IPS-NIHi7 (cell line): ENCODE data around the gene SYNE1.
"Not testable (repeated sequence)": the region's sequence is repeated elsewhere in the genome, so short reads cannot be mapped to it uniquely, and the experiment has no call there.

Source experiments
- DNase-seq: peaks from one replicate; pipeline ENCODE4 v3.0.0; 2012; ENCODE audit warnings: mixed read lengths; ENCODE audit errors: extremely low spot score

Gene SYNE1

DNA sequence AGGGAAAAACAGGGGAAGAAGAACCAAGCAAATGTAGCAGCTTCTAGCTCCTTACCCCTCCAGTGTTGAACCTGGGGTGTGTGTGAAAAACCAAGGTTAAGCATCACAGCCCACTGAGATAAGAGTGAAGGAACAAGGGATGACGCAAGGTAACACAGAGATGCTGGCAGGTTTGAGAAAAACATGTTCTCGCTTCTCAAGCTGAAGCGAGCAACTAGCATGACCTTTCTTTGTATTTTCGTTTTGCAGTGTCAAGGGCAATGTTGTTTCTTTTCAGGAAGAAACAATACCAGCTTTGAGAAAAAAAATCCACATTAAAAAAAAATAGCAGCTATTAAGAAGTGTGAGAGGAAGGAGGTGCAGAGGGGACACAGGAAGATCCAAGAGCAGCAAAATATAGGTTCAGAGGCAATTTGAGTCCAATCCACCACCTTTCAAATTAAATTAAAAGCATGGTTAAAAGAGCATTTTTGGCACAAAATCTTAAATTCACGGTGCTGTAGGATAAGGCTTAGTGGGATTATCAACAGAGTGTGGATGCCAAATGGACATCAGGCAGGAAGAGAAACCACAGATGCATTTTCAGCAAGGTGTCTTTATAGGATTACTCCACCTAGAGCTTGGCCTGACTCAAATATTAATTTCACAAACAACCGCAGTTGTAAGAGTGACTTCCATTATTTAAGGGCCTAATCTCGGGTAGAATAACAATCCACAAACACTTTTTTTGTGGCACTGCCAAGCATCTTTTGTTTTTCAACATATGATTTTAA, 70.9 kb downstream of the SYNE1 start:
- DNase-seq: no peak

DNA sequence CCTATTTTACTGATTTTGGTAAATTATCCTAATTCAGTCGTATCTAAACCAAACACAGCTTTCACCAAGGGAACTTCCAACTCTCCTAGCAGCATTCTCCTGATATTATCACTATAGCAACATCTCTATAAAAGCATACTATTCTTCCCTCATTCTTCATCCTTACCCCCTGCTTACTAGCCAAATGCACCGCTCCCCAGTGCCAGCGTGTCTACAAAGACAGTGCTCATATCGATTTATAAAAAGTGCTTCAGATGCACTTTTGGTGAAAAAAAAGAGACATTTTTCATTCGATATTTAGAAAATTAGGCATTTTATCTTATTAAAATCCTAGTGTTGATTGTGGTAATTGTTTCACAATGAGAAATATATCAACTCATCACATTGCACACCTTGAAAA, 74.0 kb downstream of the SYNE1 start:
- DNase-seq: no peak

DNA sequence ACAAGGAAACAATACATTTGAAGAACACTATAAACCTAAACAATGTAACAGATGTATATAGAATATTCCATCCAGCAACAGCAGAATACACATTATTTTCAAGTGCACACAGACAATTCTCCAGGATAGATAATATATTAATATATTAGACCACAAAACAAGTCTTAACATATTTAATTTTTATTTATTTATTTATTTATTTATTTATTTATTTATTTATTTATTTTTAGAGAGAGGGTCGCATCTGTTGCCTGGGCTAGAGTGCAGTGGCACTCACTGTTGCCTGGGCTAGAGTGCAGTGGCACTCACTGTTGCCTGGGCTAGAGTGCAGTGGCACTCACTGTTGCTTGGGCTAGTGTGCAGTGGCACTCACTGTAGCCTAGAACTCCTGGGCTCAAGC, 78.4 kb downstream of the SYNE1 start:
- DNase-seq: not testable (repeated sequence)

DNA sequence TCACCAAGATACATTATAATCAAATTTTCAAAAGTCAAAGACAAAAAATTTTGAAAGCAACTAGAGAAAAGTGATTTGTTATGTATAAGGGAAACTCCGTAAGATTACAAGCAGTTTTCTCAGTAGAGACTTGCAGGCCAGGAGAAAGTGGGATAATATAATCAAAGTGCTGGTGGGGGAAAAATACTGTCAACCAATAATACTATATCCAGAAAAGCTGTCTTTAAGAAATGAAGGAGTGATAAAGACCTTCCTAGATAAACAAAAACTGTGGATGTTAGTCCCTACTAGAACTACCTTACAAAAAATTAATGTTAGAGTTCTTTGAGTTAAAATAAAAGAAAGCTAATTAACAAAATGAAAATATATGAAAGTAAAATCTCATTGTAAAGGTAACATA, 79.7 kb downstream of the SYNE1 start:
- no peak for DNase-seq

DNA sequence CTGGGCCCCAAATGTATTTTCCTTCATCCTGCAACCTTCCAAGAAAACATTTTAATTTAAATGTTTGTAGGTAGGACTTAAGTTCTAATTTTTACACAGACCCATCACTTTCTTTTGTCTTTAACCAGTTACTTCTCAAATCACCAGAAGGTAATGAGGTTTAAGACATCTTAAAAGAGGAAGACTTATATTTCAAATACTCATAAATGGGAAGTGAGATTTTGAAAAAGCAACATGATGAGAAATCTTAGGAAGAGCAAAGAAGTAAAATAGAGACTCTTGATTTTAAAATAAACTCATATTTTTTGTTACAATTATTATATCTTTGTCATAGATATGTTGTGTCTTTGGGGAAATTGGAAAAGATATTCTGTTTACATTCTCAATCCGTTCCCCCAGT, 82.3 kb downstream of the SYNE1 start:
- DNase-seq: no peak

DNA sequence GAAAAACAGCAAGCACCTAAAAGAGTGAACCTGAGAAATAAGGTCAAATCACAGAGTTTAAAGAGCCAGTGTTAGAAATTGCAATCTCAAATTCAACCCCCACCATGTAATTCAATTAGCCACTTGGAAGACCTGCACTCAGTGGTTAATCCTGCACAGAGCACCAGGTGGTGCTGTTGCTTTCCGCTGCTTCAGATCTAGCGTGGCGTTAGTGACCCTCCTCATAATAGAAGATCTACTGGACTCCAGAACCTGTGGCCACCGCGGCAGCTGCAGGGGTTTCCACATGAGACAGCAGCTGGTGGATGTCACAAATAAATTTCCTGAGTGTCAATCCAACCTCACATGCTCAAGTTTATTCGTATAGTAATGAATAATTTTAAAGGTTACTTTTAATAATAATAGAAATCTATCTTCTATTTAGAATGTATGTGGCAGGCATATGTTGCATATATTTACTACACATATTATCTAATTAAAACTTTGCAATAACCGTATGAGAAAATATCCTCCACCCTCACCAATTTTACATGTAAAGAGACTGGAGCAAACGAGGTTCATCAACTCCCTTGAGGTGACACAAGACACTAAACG, 84.4 kb downstream of the SYNE1 start:
- DNase-seq: peak; percentile 76

DNA sequence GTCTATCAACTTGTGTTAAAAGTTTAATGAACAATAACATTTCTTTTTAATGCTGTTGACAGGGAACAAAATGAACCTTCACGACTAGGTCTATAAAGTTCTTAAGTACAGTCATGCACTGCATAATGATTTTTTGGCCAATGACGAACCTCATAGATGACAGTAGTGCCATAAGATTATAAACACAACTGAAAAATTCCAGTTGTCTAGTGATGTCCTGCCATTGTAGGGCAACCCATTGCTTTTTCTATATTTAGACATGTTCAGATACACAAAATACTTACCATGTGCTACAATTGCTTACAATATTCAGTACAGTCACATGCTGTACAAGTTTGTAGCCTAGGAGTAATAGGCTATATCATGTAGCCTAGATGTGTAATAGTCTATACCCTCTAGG, 93.6 kb downstream of the SYNE1 start:
- no peak for DNase-seq

DNA sequence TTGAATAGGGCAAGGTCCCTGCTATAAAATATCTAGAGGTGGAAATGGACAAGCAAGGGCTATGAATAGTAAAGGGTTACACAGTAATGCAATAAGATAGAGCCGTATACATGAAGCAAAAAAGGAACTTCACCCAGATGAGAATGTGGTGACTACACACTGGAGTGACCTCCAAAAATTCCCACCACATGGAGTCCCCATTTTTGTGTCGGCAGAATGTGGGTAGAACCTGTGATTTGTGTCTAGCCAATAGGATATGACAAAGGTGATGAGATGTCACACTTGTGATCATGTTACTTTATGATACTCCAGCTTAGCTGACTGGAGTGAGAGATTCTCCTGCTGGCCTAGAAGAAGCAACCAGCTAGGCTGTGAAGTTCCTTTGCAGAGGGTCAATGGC, 96.8 kb downstream of the SYNE1 start:
- DNase-seq: no peak

DNA sequence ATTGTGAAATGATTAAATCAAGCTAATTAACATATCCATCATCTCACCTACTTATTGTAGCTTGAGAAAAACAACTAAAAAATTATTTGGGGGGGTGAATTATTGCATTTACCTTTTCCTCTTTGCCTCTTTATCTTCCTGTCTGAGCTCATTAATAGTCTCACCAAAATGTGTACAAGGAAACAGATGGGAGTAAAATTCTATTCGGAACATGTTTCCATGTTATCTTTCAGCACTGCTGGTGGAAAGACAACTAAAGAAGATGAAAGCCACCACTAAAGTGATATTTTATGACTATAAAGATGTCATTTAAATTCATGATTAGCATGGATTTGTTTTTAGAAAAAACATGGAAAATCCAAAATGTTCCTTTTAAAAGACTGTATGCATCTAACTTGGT, 102.6 kb downstream of the SYNE1 start:
- DNase-seq: no peak

DNA sequence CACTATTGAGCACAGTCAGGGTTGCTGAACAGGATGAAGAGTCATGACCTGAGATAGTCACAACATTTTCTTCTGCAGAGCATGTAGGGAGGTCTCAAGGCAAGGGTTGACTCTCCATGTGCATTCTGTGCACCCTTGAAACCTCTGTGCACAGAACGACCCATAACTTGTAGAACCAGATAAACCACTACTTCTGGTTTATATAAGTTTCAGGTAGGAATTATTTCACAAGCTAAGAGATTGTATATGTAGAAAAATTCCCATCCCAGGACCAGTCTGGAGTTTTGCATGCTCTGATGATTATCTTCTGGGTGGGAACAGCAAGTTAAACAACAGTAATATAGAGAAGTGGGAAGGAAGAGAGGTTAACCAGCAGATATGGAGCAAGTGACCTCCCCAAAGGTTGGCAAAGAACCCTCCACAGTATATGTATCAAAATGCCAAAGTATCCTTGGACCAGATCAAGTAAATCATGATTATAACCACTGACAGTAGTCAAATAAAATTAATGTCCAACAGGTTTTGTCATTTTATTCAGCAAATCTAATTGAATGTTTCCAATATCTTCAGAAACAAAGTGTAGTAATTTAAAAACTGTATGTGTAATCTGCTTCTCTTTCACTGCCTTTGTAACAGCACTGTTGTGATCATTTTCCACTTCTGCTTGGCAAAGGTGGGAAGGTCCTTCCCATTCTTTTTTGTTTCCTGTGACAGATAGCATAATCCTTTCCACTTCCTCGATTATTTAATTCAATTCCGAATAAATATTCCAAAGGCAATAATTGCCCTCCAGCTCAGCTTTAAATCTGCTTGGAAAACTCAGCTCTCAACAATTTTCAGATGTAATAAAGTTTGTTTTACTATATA, 104.4 kb downstream of the SYNE1 start:
- DNase-seq: no peak

DNA sequence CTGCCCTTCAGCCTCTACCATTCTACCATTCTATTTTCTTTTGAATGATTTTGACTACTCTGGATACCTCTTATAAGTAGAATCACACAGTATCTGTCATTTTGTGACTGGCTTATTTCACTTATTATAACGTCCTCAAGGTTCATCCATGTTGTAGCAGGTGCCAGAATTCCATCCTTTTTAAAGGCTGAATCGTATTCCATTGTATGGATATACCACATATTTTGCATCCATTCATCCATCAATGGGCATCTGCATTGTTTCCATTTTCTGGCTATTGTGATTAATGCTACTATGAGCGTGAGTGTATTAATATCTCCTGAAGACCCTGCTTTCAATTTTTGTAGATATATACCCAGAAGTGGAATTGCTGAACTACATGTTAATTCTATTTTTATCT, 105.5 kb downstream of the SYNE1 start:
- no peak for DNase-seq

DNA sequence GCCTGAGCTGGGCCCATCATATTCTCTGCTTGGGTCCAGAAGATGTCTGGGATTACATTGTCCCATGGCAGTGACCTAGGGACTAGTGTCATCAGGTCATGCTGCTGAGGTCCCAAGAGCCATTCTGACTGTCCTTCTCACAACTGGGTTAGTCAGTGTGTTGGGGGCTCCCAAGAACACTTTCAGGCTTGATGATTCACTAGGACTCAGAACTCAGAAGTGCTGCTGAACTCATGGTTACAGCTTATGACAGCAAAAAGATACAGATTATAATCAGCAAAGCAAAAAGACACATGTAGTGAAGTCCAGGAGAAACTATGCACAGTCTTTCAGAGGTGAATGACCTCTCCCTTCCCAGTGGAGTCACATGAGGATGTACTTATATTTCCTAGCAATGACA, 107.8 kb downstream of the SYNE1 start:
- DNase-seq: no peak

DNA sequence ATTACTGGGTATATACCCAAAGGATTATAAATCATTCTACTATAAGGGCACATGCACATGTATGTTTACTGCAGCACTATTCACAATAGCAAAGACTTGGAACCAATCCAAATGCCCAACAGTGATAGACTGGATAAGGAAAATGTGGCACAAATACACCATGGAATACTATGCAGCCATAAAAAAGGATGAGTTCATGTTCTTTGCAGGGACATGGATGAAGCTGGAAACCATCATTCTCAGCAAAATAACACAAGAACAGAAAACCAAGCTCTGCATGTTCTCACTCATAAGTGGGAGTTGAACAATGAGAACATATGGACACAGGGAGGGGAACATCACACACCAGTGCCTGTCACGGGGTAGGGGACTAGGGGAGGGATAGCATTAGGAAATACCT, 123.0 kb downstream of the SYNE1 start:
- not testable (repeated sequence) for DNase-seq

DNA sequence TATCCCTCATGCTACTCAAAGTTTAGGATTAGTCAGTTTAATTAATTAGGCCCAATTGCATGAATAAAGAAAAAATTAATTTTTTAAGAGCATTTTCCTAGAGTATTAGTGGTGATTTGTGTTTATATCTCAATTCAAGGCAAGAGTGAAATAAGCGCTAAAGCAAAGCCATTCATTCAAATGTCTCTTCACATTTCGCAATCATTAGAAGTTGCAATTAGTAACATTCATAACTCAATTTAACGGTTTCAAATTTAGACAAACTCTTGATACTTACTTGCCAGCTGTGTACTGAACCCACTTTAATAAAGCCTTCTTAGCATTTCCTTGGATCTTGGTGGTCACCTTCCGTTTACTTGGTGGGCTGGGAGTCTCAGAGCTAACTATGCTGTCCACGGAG, 127.2 kb downstream of the SYNE1 start:
- no peak for DNase-seq

DNA sequence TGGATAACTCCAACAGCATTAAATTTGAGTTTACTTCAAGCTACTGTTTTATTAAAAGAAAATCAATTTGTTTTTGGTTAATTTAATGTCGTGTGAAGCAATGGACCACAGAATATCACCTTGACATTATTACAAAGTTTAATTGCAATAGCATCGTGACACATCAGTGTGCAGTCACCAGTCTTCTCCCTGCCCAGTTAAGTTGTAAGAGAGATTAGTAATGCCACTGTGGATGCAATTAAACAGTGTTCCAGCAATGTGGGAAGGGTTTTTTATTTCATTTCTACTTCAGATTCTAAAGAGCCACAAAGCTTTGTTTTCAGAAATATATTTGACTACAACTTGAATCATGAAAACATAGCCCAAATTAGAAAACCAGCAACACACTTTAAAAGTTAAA, 128.7 kb downstream of the SYNE1 start:
- DNase-seq: no peak

DNA sequence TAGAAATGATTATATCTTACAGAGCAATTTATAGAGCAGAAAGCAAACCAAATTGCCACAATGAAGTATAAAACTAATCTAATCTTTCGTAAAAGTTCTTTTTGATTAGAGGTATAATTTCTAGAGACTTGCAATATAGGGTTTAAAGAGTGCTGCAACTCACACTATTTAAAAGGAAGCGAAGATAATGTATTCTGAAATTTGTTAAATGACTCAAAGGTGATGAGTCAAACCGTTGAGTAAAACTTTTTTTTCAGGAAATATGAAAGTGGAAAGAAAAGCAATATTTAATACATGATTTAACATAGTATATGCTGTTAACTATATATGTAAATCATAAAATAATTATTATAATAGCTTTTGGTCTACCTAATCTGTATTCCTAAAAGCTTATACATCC, 133.6 kb downstream of the SYNE1 start:
- DNase-seq: no peak

DNA sequence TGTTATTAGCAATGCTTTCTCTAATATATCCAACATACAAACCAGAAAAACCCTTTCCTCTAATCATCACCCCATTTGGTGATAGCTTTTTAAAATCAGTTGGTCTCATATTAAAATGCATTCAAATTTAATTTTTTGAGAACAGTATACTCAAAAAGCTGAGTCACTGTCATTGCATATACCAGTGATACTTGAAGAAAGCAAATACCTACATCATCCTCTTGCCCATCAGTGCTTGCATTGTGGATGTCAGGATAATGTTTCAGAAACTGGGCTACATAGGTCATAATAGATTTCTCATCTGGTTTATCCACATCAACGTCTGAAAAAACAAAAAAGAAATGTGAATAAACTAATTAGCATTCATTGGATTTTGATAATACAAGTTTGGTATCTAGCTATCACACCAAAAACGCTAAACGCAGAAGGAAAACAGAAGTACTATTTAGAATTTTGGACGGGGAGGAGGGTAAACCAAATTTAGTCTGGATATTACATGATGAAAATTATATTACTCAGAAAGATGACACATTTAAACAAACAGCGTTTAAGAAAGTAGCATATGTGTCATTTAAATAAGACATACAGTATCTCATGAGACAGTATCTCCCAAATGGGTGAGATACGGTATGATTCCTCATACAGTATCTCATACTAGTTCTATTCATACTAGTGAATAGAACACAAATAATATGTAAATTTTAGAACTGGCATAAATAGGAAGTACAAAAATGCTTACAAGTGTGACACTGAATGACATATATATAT, 134.6 kb downstream of the SYNE1 start:
- DNase-seq: no peak

DNA sequence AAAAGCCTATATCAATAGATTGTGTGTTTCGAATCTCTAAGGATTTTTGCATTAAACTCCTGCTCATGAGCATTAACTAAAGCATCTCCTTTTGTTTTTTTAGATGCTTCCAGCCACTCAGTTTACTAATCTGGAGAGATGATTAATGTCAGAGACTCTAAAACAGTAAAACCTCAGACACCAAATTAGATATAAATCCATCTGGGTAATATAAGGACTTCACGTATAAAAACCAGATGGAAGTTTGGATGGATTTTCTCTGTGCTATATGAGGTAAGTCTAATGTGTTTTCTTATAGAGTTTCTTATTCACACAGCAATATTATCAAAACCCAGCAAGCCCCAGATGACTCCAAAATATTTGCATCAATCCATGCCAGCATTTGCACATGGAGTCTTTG, 137.2 kb downstream of the SYNE1 start:
- no peak for DNase-seq

DNA sequence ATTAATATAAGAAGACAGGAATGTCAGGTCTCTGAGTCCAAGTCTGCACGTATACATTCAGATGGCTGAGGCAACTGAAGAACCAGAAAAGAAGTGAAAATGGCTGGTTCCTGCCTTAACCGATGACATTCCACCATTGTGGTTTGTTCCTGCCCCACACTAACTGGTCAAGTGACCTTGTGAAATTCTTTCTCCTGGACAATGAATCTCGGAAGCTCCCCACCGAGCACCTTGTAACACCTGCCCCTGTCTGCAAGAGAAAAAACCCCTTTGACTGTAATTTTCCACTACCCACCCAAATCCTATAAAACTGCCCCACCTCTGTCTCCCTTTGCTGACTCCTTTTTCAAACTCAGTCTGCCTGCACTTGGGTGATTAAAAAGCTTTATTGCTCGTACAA, 140.4 kb downstream of the SYNE1 start:
- DNase-seq: no peak

DNA sequence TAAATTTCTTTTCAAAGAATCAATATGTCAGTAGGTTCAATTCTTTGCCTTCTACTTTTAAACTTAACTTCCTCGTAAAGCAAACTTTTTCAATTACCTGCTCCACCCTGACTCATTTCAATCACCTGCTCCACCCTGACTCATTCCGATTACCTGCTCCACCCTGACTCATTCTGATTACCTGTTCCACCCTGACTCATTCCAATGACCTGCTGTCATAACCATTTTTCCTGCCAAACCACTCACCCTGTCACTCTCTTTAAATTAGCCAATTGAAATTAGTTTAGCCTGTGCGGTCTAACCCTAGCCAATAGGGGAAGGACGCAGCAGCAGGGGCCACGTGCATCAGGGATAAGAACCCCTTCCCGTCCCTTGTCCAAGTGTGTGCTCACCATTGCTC, 141.7 kb downstream of the SYNE1 start:
- DNase-seq: not testable (repeated sequence)

DNA sequence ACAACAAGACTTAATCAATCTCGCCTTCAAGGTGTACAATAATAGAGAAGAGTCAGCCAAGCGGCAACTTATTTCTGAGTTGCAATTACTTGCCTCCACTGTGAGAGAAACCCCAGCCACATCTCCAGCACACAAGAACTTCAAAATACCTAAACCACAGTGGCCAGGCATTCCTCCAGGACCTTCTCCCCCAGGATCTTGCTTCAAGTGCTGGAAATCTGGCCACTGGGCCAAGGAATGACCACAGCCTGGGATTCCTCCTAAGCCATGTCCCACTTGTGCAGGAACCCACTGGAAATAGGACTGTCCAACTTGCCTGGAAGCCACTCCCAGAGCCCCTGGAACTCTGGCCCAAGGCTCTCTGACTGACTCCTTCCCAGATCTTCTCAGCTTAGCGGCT, 144.9 kb downstream of the SYNE1 start:
- not testable (repeated sequence) for DNase-seq

DNA sequence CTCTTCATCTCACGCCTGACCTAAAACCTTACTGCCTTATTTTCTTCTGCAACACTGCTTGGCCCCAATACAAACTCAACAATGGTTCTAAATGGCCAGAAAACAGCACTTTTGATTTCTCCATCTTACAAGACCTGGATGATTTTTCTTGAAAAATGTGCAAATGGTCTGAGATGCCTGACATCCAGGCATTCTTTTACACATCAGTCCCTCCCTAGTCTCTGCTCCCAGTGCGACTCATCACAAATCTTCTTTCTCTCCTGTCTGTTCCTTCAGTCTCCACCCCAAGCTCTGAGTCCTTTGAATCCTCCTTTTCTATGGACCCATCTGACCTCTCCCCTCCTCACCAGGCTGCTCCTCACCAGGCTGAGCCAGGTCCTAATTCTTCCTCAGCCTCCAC, 145.7 kb downstream of the SYNE1 start:
- DNase-seq: not testable (repeated sequence)
